SW480 (cell line): ENCODE results near the gene CKB.

ENCODE experiments used
- DNase-seq: peaks from one replicate; pipeline ENCODE4 v3.0.0-alpha.2; 2016; ENCODE audit warnings: low spot score

CKB gene

DNA sequence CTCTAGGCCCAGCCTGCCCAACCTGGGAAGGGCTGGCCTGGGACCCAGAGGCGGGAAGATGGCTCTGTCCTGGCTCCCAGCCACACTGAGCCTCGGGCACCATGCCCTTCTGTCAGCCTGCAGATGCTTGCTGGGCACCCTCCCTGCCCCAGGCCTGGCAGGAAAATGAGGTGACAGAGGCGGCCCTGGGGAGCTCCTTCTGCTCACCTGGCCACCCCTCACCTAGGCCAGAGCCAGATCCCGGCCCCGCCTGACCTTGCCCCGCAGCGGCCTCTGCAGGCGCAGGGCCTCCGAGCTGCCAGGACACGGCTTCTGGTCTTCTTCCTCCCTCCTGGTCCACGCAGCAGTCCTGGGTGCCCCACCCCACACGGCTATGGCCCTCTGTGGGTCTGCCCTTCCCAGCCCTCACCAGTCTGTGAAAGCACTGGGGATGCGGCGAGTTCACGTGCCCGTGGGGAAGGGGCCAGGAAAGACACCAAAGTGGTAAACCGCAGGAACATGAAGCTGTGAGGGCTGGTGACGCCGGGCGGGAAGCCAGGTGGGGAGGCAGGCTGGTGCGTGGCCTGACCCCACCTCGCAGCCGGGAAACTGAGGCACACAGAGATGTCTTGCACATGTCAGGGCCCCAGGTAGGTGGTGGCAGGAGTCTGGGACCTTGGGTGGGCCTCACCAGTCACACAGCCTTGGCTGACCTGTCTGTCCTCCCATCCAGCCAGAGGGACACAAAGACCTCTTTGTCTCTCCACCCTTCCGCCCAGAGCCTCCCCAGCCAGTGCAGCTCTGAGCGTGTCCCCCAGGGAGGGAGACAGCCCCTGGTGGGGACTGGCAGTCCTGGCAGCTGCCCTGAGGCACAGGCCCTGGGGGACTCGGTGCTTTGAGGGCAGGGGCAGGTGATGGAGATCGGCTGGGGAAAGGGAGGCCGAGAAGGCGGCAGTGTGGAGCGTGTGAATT is 27.0 kb upstream of the CKB start:
- no peak for DNase-seq

DNA sequence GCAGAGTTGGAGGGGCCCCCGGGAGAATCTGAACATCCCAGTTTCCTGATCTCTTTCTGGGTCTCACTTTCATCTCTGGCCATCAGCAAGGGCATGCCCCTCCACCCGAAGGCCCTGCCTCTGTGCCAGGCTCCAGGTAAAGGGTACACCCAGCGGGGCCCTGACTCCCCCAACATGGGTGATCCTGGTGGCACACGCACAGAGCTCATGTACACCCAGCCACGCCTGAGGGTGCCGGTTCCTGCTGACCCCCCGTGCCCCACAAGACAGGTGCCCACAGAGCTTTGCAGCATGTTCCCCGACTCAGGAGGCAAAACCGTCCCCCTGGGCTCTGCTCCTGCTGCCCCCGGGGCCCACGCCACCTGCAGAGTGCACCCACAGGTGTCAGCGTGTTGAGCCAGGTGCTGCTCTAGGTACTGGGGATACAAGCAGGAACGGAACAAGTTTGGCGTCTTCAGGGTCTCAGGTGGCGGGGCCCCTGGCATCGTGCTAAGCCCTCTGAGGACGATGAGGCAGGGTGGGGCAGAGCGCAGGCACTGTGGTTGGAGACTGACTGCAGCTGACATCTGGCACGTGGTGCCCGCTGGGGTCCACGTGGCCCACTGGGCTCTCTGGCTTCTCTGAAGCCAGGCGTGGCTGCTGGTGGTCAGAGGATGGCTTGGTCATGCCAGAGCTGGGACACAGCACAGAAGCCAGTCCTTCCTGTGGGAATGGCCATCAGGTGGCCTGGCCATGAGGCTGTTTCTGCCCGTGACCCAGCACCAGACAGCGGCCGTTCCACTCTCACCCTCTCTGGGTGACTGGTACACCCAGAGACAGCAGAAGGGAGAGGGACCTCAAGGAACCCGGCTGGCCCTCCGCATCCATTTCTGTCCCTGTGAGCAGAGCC is 26.1 kb upstream of the CKB start:
- DNase-seq, result no peak

DNA sequence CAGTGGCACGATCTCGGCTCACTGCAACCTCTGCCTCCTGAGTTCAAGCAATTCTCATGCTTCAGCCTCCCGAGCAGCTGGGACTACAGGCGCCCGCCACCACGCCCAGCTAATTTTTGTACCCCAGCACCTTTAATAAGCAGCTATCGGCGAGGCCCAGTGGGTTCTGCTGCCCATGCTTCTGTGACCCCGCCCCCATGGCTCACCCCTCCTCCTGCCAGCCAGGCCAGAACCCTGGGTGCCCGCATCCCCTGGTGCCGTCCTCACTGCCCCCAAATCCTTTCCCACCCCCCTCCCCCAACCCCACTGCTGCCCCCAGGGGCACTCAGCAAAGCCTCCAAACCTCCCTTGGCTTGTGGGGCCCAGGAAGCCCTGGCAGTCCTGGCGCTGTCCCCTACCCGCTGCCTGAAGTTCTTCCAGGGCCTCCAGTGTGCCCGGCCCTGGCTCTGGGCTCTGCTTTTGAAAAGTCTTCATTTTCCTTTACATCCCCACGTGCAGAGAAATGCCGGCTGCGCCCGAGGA is 25.4 kb upstream of the CKB start:
- DNase-seq, result no peak

DNA sequence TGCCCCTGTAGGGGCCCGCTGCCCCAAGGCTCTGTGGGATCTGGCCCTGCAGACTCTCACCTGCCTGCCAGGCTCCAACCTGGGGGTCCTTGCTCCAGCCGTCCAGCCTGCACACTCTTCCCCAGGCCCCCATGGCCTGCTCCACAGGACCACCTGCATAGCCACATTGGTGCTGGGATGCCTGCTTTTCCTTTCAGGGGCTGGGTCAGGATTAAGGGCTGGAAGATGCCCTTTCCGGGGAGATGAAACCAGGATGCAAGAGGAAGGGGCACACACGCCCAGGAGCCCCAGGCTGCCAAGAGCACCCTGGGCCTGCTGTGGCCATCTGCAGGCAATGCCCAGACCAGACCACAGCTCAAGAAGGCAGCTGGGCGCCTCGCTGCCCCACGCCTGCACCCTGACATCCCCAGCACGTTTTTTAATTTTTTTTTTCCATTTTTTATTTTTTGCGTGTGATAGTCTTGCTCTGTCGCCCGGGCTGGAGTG is 24.9 kb upstream of the CKB start:
- no peak for DNase-seq

DNA sequence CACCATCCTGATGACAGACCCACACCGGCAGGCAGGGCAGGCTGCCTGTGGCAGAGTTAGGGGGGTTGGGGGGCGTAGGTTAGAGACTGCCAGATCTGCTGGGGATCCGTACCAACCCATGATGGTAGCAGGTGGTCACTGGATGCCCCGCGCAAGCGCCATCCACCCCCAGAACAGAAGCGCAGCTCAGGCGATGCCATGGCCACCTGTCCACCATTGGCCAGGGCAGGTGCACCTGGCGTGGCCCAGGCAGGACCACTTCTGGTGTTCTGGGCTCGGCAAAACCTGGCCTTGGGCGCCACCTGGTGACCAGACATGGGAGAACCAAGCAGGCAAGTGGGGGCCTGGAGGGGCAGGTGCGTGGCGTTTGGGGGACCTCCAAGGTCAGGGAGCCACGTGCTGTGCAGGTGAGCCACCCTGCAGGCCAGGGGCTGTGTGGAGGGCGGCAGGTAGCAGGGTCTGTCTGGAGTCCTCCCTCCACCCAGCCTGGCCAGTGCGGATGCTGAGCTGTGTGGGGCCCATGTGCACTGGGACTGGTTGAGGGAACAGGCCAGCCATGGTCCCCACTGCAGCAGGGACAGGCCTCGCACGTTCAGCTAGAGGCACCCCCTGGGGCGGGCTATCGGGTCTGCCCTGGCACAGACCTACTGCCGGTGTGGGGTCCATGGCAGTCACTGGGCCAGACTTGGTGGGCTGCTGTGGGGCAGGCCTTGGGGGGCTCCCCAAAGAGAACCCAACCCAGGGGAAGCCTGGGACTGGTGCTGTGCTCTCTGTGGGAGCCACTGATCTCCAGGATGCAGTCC is 24.2 kb upstream of the CKB start:
- DNase-seq, result peak; percentile 66

DNA sequence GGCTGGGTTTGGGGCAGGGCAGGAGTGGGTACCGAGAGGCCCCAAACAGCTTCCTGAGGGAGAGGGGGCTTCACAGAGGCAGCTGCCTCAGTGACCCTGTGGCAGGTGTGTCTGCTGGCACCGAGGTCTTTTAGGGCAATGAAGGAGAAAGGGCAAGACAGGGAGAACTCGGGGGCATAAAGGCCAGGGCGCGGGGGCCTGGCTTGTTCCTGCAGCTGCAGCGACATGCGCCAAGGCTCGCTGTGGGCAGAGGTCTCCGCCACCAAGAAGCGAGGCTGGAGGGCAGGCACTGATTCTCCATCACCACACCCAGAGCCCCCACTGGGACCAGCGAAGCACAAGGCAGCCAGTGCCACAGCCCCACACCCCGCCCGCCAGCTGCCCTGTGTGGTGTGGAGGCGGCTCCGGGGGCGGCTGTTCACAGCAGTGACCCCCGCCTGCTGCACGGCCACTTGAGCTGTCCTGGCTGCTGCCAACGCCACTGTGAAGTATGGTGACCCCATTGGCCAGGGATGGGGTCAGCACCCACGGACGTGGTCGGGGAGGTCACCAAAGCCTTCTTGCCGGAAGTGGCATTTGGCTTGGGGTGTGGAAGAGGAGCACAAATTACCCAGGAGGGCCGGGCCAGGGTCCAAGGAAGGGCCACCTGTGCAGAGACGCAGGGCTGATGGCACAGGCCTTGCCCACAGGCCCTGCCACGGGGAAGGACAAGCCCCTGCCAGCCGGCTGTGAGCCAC is 23.5 kb upstream of the CKB start:
- no peak for DNase-seq

DNA sequence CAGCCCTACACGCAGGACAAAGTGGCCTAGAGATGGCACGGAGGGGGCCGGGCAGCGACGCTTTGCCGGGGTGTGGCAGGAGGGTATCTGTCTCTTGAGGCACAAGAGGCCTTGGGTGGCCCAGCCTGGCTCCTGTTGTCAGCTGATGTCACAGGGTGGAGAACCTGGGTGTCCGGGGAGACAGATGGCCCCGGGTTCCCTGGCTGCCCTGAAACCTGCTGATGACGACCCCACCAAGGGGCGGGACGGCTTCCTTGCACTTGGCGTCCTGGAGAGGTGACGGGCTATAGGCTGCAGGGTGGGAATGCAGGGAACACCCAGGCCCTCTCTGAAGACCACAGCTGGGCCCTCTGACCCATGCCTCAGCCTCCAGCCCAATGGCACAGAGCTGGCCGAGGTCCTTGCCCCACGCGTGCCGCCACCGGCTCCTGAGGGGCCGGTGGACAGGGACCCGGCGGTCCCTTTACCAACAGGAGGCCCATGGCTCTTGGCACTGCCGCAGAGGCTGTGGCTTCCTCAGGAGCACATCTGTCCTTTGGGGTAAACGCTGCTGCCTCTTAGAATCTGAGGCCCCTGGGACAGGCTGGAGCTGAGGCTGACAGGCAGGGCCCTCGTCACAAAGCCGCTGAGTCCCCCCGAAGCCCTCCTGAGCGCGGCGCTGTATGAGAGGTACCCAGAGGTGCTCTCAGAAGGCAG is 22.7 kb upstream of the CKB start:
- no peak for DNase-seq

DNA sequence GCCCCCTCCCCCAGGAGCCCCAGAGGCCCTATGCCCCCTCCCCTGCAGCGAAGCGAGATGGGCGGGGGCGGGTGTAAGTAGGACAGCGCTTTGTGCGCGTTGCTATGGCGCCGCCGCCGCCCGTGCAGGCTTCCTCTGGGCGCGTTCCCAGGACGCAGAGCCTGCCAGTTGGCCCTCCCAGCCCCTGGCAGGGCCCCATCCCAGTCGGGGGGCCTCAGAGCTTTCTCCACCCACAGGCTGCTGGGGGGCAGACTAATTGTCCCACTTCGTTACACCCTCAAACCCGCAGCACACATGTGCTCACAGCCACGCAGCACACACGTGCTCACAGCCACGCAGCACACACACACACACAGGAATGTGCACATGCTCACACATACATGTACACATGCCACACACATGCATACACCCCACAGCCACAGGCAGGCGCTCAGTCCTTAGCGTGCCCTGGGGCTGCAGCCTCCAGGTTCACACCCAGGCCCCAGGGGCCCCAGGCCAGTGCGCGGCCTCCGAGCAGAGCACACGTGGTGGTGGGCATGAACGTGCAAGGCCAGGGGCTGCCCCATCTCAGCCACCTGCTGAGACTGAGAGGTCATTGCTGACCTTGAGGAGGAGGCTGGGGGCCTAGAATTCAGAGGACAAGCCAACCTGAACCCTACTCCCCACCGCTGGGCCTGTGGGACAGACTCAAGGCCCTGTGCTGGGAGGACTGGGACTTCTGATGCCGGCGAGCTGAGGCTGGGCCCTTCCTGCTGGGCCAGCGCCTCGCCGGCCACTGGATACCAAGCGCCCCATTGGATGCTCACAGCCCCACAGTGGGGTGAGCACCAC is 22.0 kb upstream of the CKB start:
- DNase-seq, result no peak

DNA sequence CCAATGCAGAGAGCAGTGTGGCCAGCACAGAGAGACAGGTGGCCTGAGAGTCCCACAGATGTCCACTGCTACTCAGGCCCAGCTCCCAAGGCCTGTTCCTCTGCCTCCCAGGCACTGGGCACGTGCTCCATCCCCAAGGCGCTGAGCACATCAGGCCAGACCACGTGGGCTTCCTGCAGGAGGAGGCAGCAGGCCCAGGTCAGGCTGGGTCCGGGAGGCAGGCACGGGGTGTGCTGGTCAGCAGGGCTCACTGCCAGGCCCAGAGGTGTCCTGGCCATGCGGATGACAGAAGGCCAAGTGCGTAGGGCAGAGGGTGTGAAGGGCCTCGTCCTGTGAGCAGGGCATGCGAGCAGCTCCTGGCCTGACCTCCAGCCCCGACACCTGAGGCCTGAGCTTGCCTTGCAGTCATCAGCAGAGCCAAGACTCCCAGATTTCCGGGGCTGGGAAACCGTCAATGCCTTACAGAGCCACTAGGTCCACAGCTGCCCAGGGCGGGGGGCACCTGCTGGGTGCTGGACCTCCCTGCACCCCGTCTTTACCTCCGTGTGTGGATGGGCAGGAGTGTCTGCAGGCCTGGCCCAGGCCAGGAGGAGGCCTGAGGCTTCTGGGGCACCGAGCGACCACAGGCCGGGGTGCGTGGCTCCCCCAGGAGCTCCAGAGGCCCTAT is 21.2 kb upstream of the CKB start:
- no peak for DNase-seq

DNA sequence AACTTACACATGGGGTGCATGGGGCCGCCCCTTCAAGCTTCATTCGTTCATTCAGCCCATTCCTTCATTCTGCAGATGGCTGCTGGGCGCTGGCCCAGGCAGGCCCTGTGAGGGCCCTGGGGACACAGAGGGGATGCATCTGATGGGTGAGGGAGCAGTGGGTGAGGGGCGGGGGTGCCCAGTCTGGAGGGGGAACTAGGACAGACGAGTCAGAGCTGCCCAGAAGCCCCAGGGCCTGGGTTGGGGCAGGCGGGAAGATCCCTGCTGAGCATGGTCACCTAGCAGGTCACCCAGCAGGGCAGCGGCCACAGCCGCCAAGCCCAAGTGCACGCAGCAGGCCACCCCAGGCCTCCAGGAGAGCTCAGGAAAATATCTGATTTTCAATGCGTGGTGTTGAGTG is 20.5 kb upstream of the CKB start:
- DNase-seq, result no peak

DNA sequence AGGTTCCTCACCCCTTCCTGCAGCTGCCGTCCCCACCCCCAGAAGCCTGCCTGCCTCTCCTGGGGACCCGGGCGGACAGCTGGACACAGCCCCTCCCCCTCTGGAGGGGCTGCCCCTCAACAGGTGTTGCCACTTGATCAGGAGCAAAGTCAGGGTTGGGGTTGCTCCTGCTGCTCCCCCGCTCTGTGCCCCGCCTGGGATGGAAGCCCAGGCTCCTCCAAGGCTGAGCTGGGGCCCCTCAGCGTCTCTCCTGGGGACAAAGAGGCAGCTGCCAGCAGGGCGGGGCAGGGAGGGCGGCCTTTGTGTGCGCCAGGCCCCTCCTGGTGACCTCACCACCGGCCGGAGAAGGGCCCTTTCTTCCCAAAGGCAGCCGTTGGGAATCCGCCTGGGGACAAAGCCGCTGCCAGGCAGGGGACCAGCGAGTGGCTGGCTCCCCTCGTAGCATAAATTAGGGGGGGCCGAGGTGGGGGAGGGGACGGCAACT is 20.0 kb upstream of the CKB start:
- DNase-seq, result no peak

DNA sequence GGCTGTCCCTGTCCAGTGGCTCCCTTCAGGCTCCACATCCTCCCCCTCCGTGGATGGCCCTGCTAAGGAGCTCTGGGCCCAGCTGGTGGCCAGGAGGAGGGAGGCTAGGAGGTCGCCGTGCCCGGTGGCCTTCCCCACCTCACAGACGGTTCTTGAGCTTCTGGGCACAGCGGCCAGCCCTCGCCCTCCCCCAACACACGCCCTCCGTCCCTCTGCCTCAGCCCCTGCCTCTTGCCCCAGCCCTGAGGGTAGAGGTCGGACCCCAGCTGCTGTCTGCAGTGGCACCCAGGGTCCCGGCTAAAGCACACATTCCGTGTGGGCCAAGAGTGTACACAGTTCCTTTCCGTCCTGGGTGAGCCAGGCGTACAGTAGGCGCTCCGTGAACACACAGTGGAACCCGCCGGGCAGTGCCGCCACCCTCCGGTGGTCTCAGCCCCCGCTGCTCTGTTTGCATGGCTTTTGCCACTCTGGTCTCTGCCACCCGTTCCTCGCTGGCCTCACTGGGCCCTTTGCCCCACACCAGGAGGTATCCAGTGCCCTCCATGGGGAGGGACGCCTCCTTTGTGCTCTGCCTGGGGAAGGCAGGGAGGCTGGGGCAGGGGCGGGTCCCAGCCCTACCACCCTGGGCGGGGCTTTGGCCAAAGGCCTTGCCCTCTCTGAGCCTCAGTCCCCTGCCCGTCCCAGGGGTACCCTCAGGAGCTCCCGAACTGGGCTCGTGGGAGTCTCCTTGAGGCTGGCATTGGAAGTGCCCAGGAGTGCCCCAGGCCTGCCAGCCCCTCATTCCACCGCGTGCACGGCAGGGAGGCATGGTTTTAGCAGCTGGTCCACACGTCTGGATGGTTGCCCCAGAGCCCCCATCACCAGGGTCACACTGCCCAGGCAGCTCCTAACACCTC is 19.3 kb upstream of the CKB start:
- DNase-seq, result no peak

DNA sequence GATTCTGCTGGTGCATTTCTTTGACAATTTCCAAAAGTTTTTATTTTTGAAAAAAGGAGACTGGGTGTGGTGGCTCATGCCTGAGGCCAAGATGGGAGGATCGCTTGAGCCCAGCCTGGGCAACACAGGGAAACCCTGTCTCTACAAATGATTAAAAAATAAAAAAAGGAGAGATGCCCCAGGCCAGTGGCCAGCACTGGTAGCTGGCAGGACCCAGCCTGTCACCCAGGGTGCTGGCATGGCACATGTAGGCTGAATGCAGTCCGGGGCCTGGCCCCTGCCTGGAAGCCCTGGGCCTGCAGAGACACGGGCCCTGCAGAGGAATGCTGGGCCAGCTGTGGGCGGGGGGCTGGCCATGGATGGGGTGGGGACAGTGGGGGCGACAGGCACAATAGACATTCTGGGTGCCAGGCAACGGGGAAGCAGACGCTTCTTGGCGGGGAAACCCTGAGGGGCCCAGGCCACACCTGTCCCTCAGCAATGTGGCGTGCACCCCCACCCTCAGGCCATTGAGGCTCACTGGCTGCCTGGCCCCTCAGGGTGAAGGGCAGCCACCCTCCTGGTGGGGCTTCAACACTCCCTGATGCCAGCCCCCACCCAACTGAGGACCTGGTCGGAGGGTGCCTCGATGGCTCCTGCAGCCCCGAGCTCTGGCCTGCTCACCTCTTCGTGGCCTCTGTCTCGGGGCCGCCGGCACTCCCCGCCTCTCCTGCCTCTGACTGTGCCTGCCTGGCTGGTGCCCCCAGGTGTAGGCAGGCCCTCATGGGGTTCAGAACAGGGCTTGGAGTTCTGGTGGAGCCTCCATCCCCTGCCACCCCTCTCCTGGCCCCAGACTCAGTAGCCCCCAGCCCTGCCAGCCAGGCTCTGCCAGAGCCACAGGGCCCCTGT is 18.4 kb upstream of the CKB start:
- no peak for DNase-seq

DNA sequence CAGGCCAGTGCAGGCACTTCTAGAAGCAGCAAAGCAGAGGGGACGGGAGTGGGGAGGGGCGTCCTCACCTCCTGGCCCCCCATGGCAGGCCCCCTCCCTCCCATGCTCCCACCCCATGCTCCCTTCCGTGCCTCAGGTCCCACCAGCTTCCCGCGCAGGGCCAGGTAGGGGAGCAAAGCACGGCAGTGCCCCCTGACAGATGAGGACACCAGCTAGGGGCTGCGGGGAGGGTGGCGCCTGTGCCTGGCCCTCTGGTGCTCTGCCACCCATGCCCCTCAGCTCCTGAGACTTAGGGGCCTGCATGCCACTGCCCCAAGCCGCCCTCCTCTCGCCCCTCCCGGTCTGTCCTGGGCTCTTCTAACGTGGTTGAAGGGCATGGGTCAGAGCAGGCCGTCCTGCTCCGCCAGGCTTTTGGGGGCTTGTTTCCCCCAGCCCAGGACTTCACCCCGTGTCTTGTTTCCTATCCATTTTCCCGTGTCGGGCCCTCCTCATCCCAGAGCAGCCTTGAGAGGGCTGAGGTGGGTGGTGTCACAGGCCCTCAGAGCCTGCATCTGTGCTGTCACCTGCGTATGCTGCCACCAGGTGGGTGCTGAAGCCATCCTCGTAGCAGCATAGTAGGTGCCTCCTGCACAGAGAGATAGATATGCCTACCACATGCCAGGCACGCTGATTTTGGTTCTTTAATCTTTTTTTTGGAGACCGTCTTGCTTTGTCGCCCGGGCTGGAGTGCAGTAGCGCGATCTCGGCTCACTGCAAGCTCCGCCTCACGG is 16.6 kb upstream of the CKB start:
- DNase-seq, result no peak

DNA sequence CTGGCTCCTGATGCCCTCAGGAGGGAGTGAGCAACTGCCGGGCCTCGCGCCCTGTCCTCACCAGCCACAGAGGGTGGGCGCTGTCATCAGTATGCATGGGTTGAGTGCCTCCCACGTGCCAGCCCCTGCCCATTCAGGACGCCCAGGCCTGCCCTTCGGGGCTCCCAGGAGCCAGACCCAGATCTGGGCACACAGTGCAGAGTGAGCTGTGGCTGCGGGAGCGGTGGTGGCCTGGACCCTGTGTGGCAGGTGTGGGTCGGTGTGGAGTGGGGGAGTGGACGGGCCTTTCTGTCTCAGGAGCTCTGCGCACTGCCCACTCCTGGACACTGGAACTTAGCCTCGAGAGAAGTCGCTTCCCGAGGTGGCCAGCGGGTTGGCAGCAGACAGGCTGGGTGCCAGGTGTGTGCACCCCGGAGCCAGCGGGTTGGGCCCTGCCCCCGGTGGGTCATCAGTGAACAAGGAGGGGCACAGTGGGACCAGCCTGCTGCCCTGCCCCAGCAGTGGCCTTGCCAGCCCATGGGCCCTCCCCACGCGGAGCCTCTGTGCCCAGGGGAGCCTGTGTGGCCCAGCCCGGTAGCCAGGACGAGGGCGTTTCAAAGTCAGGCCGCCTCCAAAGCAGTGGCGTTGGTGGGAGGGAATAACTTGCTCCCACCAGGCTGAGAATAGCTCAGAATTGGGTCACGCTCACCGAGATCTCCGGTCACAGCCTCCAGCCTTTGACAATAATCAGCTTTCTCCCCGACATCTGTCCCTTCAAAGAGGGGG is 15.8 kb upstream of the CKB start:
- no peak for DNase-seq
